ENCODE measurements around the gene SETD2. TPM values are rescaled to one million over a fixed set of nuclear protein-coding genes. Genes with fewer than 3 reads are reported as not detected.

The SETD2 gene
- total RNA-seq, 1 experiment from 2014 or later, result 47.6 TPM

- no peak for DNase-seq
- H3K4me1 ChIP-seq, result 0 out of 2 replicates have a peak, but pooled peaks cover 4% of the 10 kb centered on the region
- Mint-ChIP-seq H3K27me3 (ENCODE audit: insufficient read depth, unreplicated experiment) (no peaks in the 10 kb centered on the region), H3K4me1 (ENCODE audit: low read depth, unreplicated experiment) (no peaks in the 10 kb centered on the region), H3K36me3 (ENCODE audit: insufficient read depth, unreplicated experiment) (peaks cover 38% of the 10 kb centered on the region), H3K27ac (ENCODE audit: unreplicated experiment) (no peak overlapping the region), H3K9me3 (ENCODE audit: unreplicated experiment) (no peaks in the 10 kb centered on the region), H3K4me3 (ENCODE audit: unreplicated experiment) (no peak overlapping the region)
- H3K27me3 ChIP-seq (replicated peaks; ENCODE audit: control insufficient read depth, insufficient read depth, low read length), result no peaks in the 10 kb centered on the region
- CTCF ChIA-PET, result no interaction called here
- TF ChIP-seq, protein P1, sequence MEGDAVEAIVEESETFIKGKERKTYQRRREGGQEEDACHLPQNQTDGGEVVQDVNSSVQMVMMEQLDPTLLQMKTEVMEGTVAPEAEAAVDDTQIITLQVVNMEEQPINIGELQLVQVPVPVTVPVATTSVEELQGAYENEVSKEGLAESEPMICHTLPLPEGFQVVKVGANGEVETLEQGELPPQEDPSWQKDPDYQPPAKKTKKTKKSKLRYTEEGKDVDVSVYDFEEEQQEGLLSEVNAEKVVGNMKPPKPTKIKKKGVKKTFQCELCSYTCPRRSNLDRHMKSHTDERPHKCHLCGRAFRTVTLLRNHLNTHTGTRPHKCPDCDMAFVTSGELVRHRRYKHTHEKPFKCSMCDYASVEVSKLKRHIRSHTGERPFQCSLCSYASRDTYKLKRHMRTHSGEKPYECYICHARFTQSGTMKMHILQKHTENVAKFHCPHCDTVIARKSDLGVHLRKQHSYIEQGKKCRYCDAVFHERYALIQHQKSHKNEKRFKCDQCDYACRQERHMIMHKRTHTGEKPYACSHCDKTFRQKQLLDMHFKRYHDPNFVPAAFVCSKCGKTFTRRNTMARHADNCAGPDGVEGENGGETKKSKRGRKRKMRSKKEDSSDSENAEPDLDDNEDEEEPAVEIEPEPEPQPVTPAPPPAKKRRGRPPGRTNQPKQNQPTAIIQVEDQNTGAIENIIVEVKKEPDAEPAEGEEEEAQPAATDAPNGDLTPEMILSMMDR (IDR thresholded peaks at IDR 0.05; ENCODE audit: insufficient read depth in 1 of 2, low read depth in 1 of 2, low read length in 1 of 2, severe bottlenecking in 1 of 2, unreplicated experiment in 1 of 2), result no peak
- no TSS peak for BruUV-seq (replicated peaks)
- intact Hi-C loops (cut with micrococcal nuclease; ENCODE audit: unreplicated experiment), result no loop called here
- no peak overlapping the region for H3K4me3 ChIP-seq (ENCODE audit: low read depth, low read length)
- H3K9me3 ChIP-seq, result no peaks in the 10 kb centered on the region
- H3K36me3 ChIP-seq (ENCODE audit: control insufficient read depth, insufficient read depth, low read length), result peaks cover 1% of the 10 kb centered on the region; the same call in 1 of the 2 replicates
- POLR2A ChIA-PET, result no interaction called here
These were observed 155.1 kb downstream of the SETD2 start for GRCh38 chr3:47008851-47009224.

- Mint-ChIP-seq H3K4me3 (ENCODE audit: unreplicated experiment) (no peak overlapping the region), H3K27me3 (ENCODE audit: insufficient read depth, unreplicated experiment) (no peaks in the 10 kb centered on the region), H3K4me1 (ENCODE audit: low read depth, unreplicated experiment) (no peaks in the 10 kb centered on the region), H3K27ac (ENCODE audit: unreplicated experiment) (no peak overlapping the region), H3K36me3 (ENCODE audit: insufficient read depth, unreplicated experiment) (peaks cover 43% of the 10 kb centered on the region), H3K9me3 (ENCODE audit: unreplicated experiment) (no peaks in the 10 kb centered on the region)
- TSS peak; percentile 14 for BruUV-seq (replicated peaks)
- no peaks in the 10 kb centered on the region for H3K4me1 ChIP-seq
- TF ChIP-seq, protein P1 (IDR thresholded peaks at IDR 0.05; ENCODE audit: insufficient read depth in 1 of 2, low read depth in 1 of 2, low read length in 1 of 2, severe bottlenecking in 1 of 2, unreplicated experiment in 1 of 2), result no peak
- intact Hi-C loops (cut with micrococcal nuclease; ENCODE audit: unreplicated experiment), result no loop called here
- ChIA-PET POLR2A (no interaction called here), CTCF (no interaction called here)
- peaks cover 1% of the 10 kb centered on the region; the same call in 1 of the 2 replicates for H3K36me3 ChIP-seq (ENCODE audit: control insufficient read depth, insufficient read depth, low read length)
- no peak for DNase-seq
- H3K27me3 ChIP-seq (replicated peaks; ENCODE audit: control insufficient read depth, insufficient read depth, low read length), result no peaks in the 10 kb centered on the region
- no peak overlapping the region for H3K4me3 ChIP-seq (ENCODE audit: low read depth, low read length)
- H3K9me3 ChIP-seq, result no peaks in the 10 kb centered on the region
These were observed 155.6 kb downstream of the SETD2 start for GRCh38 chr3:47008234-47008796.

DNA sequence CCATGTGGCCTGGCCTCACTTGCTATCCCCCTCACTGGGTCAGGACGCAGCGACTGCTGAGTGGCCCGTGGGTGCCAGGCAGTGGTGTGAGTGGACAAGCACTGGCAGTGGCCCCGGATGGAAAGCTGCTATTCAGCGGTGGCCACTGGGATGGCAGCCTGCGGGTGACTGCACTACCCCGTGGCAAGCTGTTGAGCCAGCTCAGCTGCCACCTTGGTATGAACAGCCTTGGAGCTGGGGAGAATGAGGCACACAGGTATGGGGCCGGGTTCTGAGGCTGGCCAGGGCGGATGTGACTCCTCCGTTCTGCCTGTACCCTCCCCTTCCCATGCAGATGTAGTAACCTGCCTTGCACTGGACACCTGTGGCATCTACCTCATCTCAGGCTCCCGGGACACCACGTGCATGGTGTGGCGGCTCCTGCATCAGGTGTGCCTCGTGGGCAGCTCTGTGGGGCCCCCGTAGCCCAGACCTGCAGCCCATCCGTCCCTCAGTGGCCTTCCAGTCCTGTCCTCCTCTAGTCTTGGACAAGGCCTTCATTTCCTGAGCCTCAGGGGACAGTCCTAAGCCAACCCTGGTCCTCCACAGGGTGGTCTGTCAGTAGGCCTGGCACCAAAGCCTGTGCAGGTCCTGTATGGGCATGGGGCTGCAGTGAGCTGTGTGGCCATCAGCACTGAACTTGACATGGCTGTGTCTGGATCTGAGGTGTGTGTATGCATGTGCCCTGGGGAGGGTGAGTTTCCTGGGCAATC lies 156.3 kb downstream of the SETD2 start:
- Mint-ChIP-seq H3K9me3 (ENCODE audit: unreplicated experiment) (no peaks in the 10 kb centered on the region), H3K4me1 (ENCODE audit: low read depth, unreplicated experiment) (no peaks in the 10 kb centered on the region), H3K4me3 (ENCODE audit: unreplicated experiment) (no peak overlapping the region), H3K27me3 (ENCODE audit: insufficient read depth, unreplicated experiment) (no peaks in the 10 kb centered on the region), H3K27ac (ENCODE audit: unreplicated experiment) (no peak overlapping the region), H3K36me3 (ENCODE audit: insufficient read depth, unreplicated experiment) (peaks cover 49% of the 10 kb centered on the region)
- H3K4me1 ChIP-seq, result no peaks in the 10 kb centered on the region
- H3K9me3 ChIP-seq, result no peaks in the 10 kb centered on the region
- no peaks in the 10 kb centered on the region for H3K27me3 ChIP-seq (replicated peaks; ENCODE audit: control insufficient read depth, insufficient read depth, low read length)
- CTCF ChIA-PET, result no interaction called here
- TF ChIP-seq, protein P1 (IDR thresholded peaks at IDR 0.05; ENCODE audit: insufficient read depth in 1 of 2, low read depth in 1 of 2, low read length in 1 of 2, severe bottlenecking in 1 of 2, unreplicated experiment in 1 of 2), result no peak
- no peak for DNase-seq
- H3K36me3 ChIP-seq (ENCODE audit: control insufficient read depth, insufficient read depth, low read length), result peaks cover 1% of the 10 kb centered on the region; the same call in 1 of the 2 replicates
- intact Hi-C loops (cut with micrococcal nuclease; ENCODE audit: unreplicated experiment), result no loop called here
- no TSS peak for BruUV-seq (replicated peaks)
- POLR2A ChIA-PET, result no interaction called here
- H3K4me3 ChIP-seq (ENCODE audit: low read depth, low read length), result no peak overlapping the region
